AG09309 (cell line): Measurements from ENCODE around the gene TMOD1.

Experiments used
- DNase-seq: peaks from one replicate; pipeline ENCODE4 v3.0.0-alpha.2; 2010; ENCODE audit warnings: low read depth
- H3K4me3 ChIP-seq: 2 replicates; pipeline ENCODE4 v1.5.1; 2011; ENCODE audit warnings: mild to moderate bottlenecking, low read depth, low read length, moderate library complexity; ENCODE audit not compliant: control insufficient read depth
- TF ChIP-seq, protein P1 (sequence below): IDR thresholded peaks from 2 replicates; pipeline ENCODE4 v1.5.1; 2011; ENCODE audit warnings: mild to moderate bottlenecking, low read depth, low read length, inconsistent platforms; ENCODE audit not compliant: insufficient read depth, control insufficient read depth; ENCODE audit errors: missing control alignments

TMOD1 gene

DNA sequence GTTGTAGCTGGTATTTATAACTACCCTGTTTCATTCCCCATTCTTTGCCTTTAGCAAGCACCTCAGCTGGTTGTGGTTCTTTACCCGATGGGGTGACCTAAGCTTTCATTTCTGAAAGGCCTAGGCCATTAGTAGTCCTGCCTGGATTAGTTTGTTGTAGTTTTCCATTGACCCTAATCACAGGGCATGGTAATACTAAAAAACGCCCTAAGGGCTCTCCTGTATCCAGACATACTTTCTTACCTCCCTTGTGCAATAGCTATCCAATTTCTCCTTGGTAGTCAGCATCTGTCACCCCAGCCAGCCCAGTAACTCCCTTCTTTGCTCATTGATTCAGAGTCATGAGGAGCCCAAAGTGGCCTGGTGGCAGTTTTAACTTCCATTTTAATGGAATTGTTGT lies 24.0 kb downstream of the TMOD1 start:
- H3K4me3 ChIP-seq: no peak overlapping the region
- DNase-seq: peak; percentile 41
- TF ChIP-seq, protein P1, sequence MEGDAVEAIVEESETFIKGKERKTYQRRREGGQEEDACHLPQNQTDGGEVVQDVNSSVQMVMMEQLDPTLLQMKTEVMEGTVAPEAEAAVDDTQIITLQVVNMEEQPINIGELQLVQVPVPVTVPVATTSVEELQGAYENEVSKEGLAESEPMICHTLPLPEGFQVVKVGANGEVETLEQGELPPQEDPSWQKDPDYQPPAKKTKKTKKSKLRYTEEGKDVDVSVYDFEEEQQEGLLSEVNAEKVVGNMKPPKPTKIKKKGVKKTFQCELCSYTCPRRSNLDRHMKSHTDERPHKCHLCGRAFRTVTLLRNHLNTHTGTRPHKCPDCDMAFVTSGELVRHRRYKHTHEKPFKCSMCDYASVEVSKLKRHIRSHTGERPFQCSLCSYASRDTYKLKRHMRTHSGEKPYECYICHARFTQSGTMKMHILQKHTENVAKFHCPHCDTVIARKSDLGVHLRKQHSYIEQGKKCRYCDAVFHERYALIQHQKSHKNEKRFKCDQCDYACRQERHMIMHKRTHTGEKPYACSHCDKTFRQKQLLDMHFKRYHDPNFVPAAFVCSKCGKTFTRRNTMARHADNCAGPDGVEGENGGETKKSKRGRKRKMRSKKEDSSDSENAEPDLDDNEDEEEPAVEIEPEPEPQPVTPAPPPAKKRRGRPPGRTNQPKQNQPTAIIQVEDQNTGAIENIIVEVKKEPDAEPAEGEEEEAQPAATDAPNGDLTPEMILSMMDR: no peak

DNA sequence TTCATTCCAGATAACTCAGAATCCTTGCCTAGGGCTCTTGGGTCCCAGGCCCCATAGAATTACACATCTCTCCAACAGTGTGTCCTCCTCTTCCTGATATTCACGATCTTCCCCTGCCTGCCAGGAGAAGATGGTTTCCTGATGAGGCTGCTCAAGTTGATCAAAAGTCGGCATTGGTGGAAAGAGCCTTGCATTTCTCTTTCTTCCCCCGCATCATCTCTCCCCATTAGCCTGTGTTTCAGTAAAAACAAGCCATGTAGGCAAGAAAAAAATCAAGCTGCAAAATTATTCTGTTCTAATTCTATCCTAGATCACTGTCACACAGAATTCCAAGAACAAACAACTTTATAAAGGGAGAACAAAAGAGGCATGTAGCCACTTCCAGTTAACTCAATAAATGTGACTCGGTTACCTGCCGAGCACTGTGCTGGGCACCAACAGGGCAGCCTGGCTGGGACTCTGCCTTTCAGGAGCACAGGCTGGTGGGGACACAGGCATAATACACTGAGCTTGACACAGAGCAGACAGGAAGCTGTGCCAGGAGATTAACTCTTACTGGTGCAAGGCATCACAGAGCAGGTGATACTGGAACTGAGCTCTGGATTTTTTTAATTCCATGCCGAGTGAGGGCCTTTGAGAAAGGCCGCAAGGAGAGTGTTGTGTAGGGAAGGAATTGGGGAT lies 25.6 kb downstream of the TMOD1 start:
- no peak overlapping the region for H3K4me3 ChIP-seq
- no peak for DNase-seq
- TF ChIP-seq, protein P1: no peak

DNA sequence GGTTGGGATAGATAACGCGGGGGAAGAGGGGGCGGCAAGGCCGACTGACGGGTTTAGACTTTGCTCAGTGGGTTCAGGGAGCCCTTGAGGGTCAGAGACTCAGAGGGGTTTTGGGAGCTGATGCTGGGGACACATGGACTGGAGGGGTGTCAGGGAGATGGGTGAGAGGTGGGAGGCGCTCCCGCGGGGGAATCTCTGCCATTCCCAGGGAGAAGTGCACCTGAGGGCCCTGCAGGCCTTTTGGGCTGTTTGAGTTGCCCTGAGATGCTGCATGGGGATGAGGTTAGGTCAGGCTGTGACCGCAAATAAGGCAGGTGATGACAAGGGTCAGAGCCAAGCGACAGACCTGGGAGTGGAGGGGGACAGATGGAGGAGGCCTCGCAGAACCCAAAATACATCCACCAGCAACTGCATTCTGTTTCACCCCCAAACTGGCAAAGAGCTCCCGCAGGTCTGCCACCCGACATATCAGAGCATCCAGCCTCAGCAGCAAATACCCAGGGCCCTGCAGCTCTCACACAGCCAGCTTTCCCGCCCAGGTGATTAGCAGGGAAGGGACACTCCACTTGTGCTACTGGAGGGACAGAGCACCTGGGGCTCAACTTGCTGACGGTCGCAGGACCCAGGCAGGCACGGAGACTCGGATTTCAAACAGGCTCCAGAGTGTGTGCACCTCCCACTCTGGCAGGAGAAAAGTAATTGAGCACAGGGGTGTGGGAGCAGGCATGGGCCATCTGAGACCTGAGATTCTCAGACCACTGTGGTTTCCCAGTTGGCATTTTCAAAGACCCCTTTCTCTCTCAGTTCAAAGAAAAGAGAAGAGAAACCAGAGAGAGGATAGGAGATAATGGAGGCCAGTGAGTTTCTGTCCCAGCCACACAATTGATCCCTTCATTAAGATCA lies 26.4 kb downstream of the TMOD1 start:
- no peak for DNase-seq
- no peak overlapping the region for H3K4me3 ChIP-seq
- TF ChIP-seq, protein P1: no peak

DNA sequence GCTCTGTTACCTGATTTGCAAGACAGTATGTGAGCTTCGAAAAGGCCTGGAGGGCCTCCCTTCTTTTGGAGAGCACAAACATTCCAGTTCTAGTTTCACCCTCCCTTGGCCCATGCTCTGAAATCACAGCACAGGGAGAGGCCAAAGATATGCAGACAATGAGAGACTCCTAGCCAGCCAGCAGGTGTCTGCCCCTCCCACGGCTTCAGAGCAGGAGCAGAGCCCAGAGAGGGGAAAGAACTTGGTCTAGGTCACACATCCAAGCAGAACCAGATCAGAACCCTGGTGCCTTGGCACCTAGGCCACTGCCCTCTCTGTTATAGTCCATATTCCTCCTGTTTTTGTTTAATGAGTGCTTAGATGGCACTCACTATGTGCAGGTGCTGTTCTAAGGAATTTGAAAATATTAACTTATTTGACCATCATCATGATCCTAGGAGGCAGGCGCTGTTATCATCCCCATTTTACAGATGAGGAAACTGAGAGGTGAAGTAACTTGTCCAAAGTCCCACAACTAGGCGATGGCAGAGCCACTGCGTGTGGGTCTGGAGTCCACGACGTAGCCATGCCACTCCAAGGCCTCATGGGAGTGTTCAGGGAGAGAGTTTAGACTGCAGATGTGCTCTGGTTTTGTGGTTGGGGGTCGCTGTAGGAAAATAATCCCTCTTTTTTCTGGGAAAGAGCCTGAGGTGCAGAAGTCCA lies 27.2 kb downstream of the TMOD1 start:
- H3K4me3 ChIP-seq: no peak overlapping the region
- no peak for DNase-seq
- TF ChIP-seq, protein P1: no peak

DNA sequence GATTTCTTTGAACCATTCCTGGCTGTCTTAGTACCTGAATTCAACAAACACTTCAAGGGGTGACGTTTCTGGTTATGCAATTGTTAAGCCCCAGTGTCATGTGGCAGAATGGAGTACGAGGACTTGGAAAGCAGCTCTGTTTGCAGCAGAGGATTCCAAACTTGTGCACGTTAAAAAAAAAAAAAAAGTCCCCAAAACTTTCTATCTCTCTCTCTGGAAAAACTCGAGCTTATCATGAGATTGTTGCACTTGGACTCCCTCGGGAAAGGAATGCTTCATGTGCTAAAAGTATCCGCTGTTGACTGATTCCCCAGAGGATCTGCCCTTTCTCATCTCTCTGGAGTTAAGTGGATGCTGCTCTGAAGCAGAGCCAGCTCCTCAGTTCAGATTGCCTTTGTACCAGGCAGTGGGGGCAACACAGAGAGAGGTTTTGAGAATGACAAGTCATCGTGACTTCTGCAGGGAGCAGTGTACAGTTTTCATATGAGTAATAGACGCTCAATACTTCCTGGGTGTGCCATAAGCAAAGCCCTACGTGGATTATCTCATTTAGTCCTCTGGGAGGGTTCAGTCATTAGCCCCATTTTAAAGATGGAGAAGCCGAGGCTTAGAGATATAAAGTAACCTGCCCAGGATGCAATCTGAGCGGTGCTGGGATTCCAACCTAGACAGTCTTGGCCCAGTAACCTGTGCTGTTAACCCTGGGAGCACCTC lies 28.1 kb downstream of the TMOD1 start:
- no peak for DNase-seq
- TF ChIP-seq, protein P1: no peak
- H3K4me3 ChIP-seq: no peak overlapping the region

GRCh38 chr9:97531888-97532376 lies 30.5 kb downstream of the TMOD1 start:
- H3K4me3 ChIP-seq: no peak overlapping the region
- DNase-seq: no peak
- TF ChIP-seq, protein P1: no peak
